SK-N-SH (cell line): ENCODE results near the gene AGO1. TPM values are rescaled to one million over a fixed set of nuclear protein-coding genes. Genes with fewer than 3 reads are reported as not detected.

Experiments used
- CTCF ChIA-PET: fragments of 300-600, 350-600 bp; formaldehyde crosslinking; extraction: SDS; loops from one replicate; lab custom pipeline; 2021; lab: Yijun Ruan, JAX
- POLR2A ChIA-PET: fragments of 350-600 bp; sonication (Branson Sonifier 250); formaldehyde crosslinking; extraction: SDS; loops from one replicate; lab custom pipeline; 2020; ENCODE audit warnings: antibody characterized with exemption, inconsistent platforms; lab: Yijun Ruan, JAX
- DNase-seq: peaks from one replicate; pipeline ENCODE4 v3.0.0; 2012
- H2AFZ ChIP-seq: fragments of 200-600 bp; sonication (generic); 2 replicates; pipeline ENCODE4 v1.8.1; 2016; ENCODE audit warnings: antibody characterized with exemption, mild to moderate bottlenecking, low read depth
- H3F3A ChIP-seq: fragments of 200-600 bp; sonication (generic); replicated peaks from 2 replicates; pipeline ENCODE3; 2016; ENCODE audit warnings: antibody characterized with exemption, mild to moderate bottlenecking; ENCODE audit not compliant: insufficient read depth
- H3K27ac ChIP-seq, 2 experiments: fragments of 200-500 bp in 1 of 2; fragments of 200-600 bp in 1 of 2; sonication (Bioruptor generic) in 1 of 2; sonication (generic), shearing (Covaris generic) in 1 of 2; 2 replicates each; pipeline versions ENCODE4 v1.5.1 to v1.6.1; 2014 to 2016; ENCODE audit warnings: low read depth in 2 of 2, inconsistent platforms in 1 of 2, low read length in 1 of 2, mild to moderate bottlenecking in 1 of 2, mixed read lengths in 1 of 2
- H3K27me3 ChIP-seq: fragments of 200-600 bp; sonication (generic), shearing (Covaris generic); 2 replicates; pipeline ENCODE4 v1.6.1; 2016; ENCODE audit warnings: mixed run types; ENCODE audit not compliant: insufficient read depth
- H3K36me3 ChIP-seq, 2 experiments: fragments of 200-500 bp in 1 of 2; fragments of 200-600 bp in 1 of 2; sonication (Bioruptor generic) in 1 of 2; sonication (generic) in 1 of 2; replicated peaks in 1 of 2; 2 replicates each; pipeline versions ENCODE3 to v1.5.1; 2014 to 2016; ENCODE audit warnings: low read length in 1 of 2, mild to moderate bottlenecking in 1 of 2; ENCODE audit not compliant: insufficient read depth in 2 of 2, control insufficient read depth in 1 of 2
- H3K4me1 ChIP-seq, 2 experiments: fragments of 200-500 bp in 1 of 2; fragments of 200-600 bp in 1 of 2; sonication (Bioruptor generic) in 1 of 2; sonication (generic), shearing (Covaris generic) in 1 of 2; 2 replicates each; pipeline versions ENCODE4 v1.5.1 to v1.6.1; 2014 to 2016; ENCODE audit warnings: low read depth in 1 of 2, low read length in 1 of 2, mixed run types in 1 of 2; ENCODE audit not compliant: insufficient read depth in 2 of 2, control insufficient read depth in 1 of 2
- H3K4me2 ChIP-seq: fragments of 200-600 bp; sonication (generic), shearing (Covaris generic); 2 replicates; pipeline ENCODE4 v1.6.1; 2017; ENCODE audit warnings: mixed run types
- H3K4me3 ChIP-seq, 2 experiments: fragments of 200-500 bp in 1 of 2; fragments of 200-600 bp in 1 of 2; sonication (Bioruptor generic) in 1 of 2; sonication (generic), shearing (Covaris generic) in 1 of 2; 2 replicates each; pipeline versions ENCODE4 v1.5.1 to v1.8.1; 2014 to 2016; ENCODE audit warnings: low read depth in 2 of 2, inconsistent platforms in 1 of 2, low read length in 1 of 2, mild to moderate bottlenecking in 1 of 2, mixed read lengths in 1 of 2, moderate library complexity in 1 of 2
- H3K79me2 ChIP-seq: fragments of 200-600 bp; sonication (generic); 2 replicates; pipeline ENCODE4 v1.8.1; 2017; ENCODE audit warnings: mild to moderate bottlenecking; ENCODE audit not compliant: insufficient read depth
- H3K9ac ChIP-seq: fragments of 200-600 bp; sonication (generic); 2 replicates; pipeline ENCODE4 v1.6.1; 2017; ENCODE audit warnings: mixed run types
- H3K9me2 ChIP-seq: fragments of 200-600 bp; sonication (generic); 2 replicates; pipeline ENCODE4 v1.6.1; 2017; ENCODE audit warnings: mixed run types
- H3K9me3 ChIP-seq: fragments of 200-600 bp; sonication (generic); 2 replicates; pipeline ENCODE4 v1.6.1; 2017; ENCODE audit warnings: mixed run types, mild to moderate bottlenecking, moderate library complexity
- H4K20me1 ChIP-seq: fragments of 200-600 bp; sonication (generic); 2 replicates; pipeline ENCODE4 v1.6.1; 2017; ENCODE audit warnings: mild to moderate bottlenecking, mixed run types; ENCODE audit not compliant: insufficient read depth
- ELF1 ChIP-seq: IDR thresholded peaks from 2 replicates; pipeline ENCODE4 v1.4.0; 2012
- JUND ChIP-seq: IDR thresholded peaks from 2 replicates; pipeline ENCODE4 v1.4.0; 2012
- TAF1 ChIP-seq: IDR thresholded peaks from 2 replicates; pipeline ENCODE4 v1.6.1; 2012; ENCODE audit warnings: low read depth, mild to moderate bottlenecking, low read length, moderate library complexity, borderline replicate concordance
- YY1 ChIP-seq: IDR thresholded peaks from 2 replicates; pipeline ENCODE4 v1.4.0; 2012; ENCODE audit warnings: low read depth, mild to moderate bottlenecking
- WGBS: methylation state at CpG from one replicate; pipeline ENCODE4 v1.1.6; 2017; ENCODE audit warnings: low lambda C conversion rate; 5-methylcytosine and 5-hydroxymethylcytosine counted together
- polyA plus RNA-seq, 3 experiments: library from polyadenylated mRNA; depleted of rRNA; stranded (reverse); fragments of >200 nt; gene quantifications; 2 replicates each; pipeline ENCODE4 v1.2.3, GENCODE V29; 2012
- TF ChIP-seq, protein P1 (sequence below): IDR thresholded peaks from 2 replicates; pipeline ENCODE4 v1.6.1; 2012; ENCODE audit warnings: mild to moderate bottlenecking, low read depth, low read length, moderate library complexity

Gene AGO1
- polyA plus RNA-seq, 1 of the 3 experiments (the other 2 are of a cell fraction) = 7.8 TPM

DNA sequence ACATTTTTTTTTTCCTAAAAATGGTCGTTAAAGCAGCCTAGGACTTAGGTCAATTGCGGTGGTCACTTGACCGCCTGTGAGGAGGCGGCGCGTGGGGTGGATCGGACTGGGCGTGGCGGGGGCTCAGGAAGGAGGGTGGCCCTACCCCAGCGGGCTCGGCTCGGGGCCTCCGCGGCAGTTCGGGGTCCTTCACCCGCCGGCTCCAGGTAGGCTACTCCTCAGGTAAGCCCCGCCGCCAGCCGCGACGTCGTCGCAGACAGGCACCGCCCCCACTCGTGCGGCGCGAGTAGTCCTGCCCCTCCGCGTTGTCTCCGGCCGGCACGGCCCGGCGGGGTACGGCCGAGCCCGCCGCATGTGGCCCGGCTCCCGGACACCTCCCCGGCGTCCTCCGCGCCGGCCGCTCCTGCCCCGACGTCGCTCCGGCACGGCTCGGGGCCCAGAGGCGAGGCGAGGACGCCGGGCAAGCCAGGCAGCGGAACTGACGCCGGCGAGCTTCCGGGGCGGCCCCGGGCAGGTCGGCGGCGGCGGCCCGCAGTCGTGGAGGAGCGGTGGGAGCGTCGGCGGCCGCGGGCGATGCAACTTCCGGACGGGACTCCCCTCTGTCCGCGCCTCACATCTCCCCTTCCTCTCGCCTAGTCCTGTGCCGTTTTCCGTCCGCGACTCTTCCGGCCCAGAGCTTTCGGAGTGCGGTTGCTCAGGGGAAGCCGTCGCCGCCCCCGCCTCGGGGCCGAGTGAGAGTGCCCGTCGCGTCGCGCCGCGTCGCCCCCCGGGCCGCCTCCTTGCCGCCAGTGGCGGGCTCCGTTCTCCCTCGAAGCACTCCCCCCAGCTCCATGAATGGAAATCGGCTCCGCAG is 47.8 kb downstream of the AGO1 start, which contains the start of gene AGO3 (continued):
- TF ChIP-seq JUND (no peak), YY1 (peak; percentile 28; the same call in 1 of the 2 replicates), ELF1 (peak; percentile 68)
- TF ChIP-seq, protein P1, sequence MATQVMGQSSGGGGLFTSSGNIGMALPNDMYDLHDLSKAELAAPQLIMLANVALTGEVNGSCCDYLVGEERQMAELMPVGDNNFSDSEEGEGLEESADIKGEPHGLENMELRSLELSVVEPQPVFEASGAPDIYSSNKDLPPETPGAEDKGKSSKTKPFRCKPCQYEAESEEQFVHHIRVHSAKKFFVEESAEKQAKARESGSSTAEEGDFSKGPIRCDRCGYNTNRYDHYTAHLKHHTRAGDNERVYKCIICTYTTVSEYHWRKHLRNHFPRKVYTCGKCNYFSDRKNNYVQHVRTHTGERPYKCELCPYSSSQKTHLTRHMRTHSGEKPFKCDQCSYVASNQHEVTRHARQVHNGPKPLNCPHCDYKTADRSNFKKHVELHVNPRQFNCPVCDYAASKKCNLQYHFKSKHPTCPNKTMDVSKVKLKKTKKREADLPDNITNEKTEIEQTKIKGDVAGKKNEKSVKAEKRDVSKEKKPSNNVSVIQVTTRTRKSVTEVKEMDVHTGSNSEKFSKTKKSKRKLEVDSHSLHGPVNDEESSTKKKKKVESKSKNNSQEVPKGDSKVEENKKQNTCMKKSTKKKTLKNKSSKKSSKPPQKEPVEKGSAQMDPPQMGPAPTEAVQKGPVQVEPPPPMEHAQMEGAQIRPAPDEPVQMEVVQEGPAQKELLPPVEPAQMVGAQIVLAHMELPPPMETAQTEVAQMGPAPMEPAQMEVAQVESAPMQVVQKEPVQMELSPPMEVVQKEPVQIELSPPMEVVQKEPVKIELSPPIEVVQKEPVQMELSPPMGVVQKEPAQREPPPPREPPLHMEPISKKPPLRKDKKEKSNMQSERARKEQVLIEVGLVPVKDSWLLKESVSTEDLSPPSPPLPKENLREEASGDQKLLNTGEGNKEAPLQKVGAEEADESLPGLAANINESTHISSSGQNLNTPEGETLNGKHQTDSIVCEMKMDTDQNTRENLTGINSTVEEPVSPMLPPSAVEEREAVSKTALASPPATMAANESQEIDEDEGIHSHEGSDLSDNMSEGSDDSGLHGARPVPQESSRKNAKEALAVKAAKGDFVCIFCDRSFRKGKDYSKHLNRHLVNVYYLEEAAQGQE = 0 out of 2 replicates have a peak, but pooled peaks have one; percentile 64

DNA sequence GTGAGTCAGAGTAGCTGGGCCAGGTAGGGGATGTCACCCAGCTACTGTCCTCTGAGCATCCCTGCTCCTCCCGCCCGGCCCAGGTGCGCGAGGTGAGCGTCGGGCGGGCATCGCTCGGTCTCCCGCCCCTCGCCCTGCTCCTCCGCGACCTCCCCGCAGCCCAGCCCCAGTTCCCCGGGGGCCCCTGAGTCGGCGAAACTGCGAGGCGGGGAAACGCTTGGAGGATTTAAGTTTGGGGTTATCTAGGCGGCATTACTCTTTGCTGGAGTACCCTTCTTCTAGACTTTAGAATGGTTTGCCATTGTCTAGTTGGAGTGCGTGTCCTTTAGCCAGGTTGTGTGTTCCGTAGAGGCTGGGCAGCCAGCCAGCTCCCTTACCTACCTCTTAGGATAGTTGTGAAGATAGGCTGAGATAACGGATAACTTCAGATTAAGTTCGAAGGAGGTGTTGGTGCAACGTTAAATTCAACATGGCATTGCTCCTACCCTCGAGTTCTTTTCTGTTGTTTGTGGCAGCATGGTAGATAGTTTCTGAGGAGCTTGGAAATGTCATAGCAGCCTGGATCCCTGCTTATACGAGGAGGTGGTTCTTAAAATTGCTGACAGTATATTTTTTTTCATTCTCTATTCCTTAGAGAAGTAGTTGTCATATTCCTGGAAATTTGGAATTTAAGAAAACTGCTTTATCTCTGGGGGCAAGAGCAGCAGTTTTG is 48.6 kb downstream of the AGO1 start:
- Histone ChIP-seq H3K4me2 (peak overlapping the region; percentile 84), H3K4me3 (peak overlapping the region; percentile 85 to 95), H3K9me3 (no peaks in the 10 kb centered on the region), H3K79me2 (peaks cover 61% of the 10 kb centered on the region), H2AFZ (peak overlapping the region; percentile 85), H3K27ac (peak overlapping the region; percentile 84 to 93), H3K4me1 (peaks cover 19 to 23% of the 10 kb centered on the region in 2 experiments; a peak in 3 of 4 replicates), H3K9me2 (no peaks in the 10 kb centered on the region), H4K20me1 (peaks cover 7% of the 10 kb centered on the region; the same call in 1 of the 2 replicates), H3F3A (peaks cover 17% of the 10 kb centered on the region), H3K36me3 (peaks cover 0 to 6% of the 10 kb centered on the region in 2 experiments), H3K9ac (peak overlapping the region; percentile 91), H3K27me3 (no peaks in the 10 kb centered on the region)
- CTCF ChIA-PET = interaction anchor here (0.7 to 1.6 kb wide), 3 partner anchors 48 to 168 kb away, joined by 3 to 5 read pairs (median 5); partner anchors contain the start of gene AGO1
- under 1% methylated on average over 25 of the region's 28 CpGs for WGBS
- TF ChIP-seq, protein P1 = no peak
- TF ChIP-seq TAF1 = no peak
- POLR2A ChIA-PET = interaction anchor here (1.7 kb wide), 1 partner anchor 163 kb away, joined by 7 read pairs; no protein-coding TSS in a partner anchor
- DNase-seq = peak; percentile 22
